Skeletal muscle satellite cell (primary cell): ENCODE results near the gene CFAP46.
"Not testable (repeated sequence)": the region's sequence is repeated elsewhere in the genome, so short reads cannot be mapped to it uniquely, and the experiment has no call there.

ENCODE experiments used
- H3K27me3 ChIP-seq: 2 replicates; pipeline ENCODE4 v1.7.0; 2013; ENCODE audit warnings: low read length; ENCODE audit not compliant: control insufficient read depth, insufficient read depth
- H3K36me3 ChIP-seq: 2 replicates; pipeline ENCODE4 v1.7.0; 2013; ENCODE audit warnings: mild to moderate bottlenecking, control low read depth, low read length; ENCODE audit not compliant: insufficient read depth
- H3K4me1 ChIP-seq: 2 replicates; pipeline ENCODE4 v1.7.0; 2013; ENCODE audit warnings: low read length; ENCODE audit not compliant: control insufficient read depth, insufficient read depth
- H3K4me2 ChIP-seq: 2 replicates; pipeline ENCODE4 v1.7.0; 2013; ENCODE audit warnings: mild to moderate bottlenecking, low read length
- H3K4me3 ChIP-seq: 2 replicates; pipeline ENCODE4 v1.7.0; 2013; ENCODE audit warnings: low read length
- H3K9ac ChIP-seq: 2 replicates; pipeline ENCODE4 v1.7.0; 2013; ENCODE audit warnings: mild to moderate bottlenecking, low read depth, low read length, moderate library complexity
- H3K9me3 ChIP-seq: replicated peaks from 2 replicates; pipeline ENCODE4 v1.7.0; 2013; ENCODE audit warnings: mild to moderate bottlenecking, control low read depth, low read length

CFAP46 gene

GRCh38 chr10:132802048-132802447 lies 140.3 kb downstream of the CFAP46 start:
- Histone ChIP-seq H3K9ac (no peak overlapping the region), H3K4me2 (no peak overlapping the region), H3K4me1 (no peaks in the 10 kb centered on the region), H3K4me3 (no peak overlapping the region), H3K36me3 (no peaks in the 10 kb centered on the region), H3K9me3 (no peaks in the 10 kb centered on the region), H3K27me3 (peaks cover 3% of the 10 kb centered on the region)

DNA sequence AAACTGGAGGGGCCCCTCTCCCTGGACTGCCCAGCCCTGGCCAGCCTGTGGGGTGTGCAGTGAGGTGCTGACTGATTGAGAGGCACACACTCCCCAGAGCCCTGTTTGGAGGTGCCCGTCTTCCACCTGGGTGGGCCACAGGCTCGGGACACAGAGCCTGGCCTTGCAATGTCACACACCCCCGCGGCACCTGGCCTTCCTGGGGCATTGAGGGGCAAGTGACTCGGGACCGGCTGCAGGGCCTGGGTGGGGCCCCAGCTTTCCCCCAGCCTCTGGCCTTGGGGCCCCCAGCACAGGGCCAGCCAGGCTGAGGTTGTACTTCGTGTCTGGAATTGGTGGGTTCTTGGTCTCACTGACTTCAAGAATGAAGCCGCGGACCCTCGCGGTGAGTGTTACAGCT lies 142.5 kb downstream of the CFAP46 start:
- H3K4me3 ChIP-seq: no peak overlapping the region
- H3K9me3 ChIP-seq: no peaks in the 10 kb centered on the region
- H3K27me3 ChIP-seq: peaks cover 6% of the 10 kb centered on the region
- no peaks in the 10 kb centered on the region for H3K4me1 ChIP-seq
- H3K9ac ChIP-seq: no peak overlapping the region
- H3K36me3 ChIP-seq: no peaks in the 10 kb centered on the region
- H3K4me2 ChIP-seq: no peak overlapping the region

- Histone ChIP-seq H3K4me2 (no peak overlapping the region), H3K9ac (no peak overlapping the region), H3K36me3 (no peaks in the 10 kb centered on the region), H3K4me1 (no peaks in the 10 kb centered on the region), H3K27me3 (peaks cover 6% of the 10 kb centered on the region), H3K4me3 (no peak overlapping the region), H3K9me3 (no peaks in the 10 kb centered on the region)
These were observed 143.5 kb downstream of the CFAP46 start for GRCh38 chr10:132798876-132799275.

GRCh38 chr10:132798403-132798802 lies 144.0 kb downstream of the CFAP46 start:
- Histone ChIP-seq H3K36me3 (no peaks in the 10 kb centered on the region), H3K4me3 (no peak overlapping the region), H3K9ac (no peak overlapping the region), H3K4me1 (no peaks in the 10 kb centered on the region), H3K27me3 (peaks cover 10% of the 10 kb centered on the region), H3K9me3 (no peaks in the 10 kb centered on the region), H3K4me2 (no peak overlapping the region)

GRCh38 chr10:132797986-132798385 lies 144.4 kb downstream of the CFAP46 start:
- not testable (repeated sequence) for H3K4me1 ChIP-seq, H3K4me3 ChIP-seq, H3K4me2 ChIP-seq, H3K36me3 ChIP-seq, H3K9ac ChIP-seq, H3K9me3 ChIP-seq
- H3K27me3 ChIP-seq: peaks cover 14% of the 10 kb centered on the region

DNA sequence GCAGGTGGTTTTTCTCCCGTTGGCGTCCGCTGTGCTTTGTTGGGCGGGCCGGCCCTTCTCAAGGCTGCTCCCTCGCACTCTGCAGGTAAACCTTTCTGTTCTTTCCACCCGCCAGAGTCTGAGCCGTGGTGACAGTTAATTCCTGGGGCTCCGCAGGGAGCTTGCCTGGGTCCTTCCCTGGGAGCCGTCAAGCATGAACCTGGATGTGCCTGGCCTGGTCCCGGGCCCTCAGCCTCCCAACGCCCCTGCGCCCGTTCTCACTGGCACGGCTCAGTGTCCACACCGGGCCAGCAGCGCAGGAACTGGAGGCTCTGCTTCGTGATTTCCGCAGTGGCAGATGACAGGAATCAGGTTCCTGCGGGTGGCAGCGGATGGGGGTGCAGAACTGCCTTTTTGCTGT lies 145.5 kb downstream of the CFAP46 start:
- Histone ChIP-seq H3K4me2 (no peak overlapping the region), H3K4me3 (no peak overlapping the region), H3K9ac (no peak overlapping the region), H3K9me3 (no peaks in the 10 kb centered on the region), H3K4me1 (no peaks in the 10 kb centered on the region), H3K27me3 (peaks cover 16% of the 10 kb centered on the region), H3K36me3 (no peaks in the 10 kb centered on the region)

DNA sequence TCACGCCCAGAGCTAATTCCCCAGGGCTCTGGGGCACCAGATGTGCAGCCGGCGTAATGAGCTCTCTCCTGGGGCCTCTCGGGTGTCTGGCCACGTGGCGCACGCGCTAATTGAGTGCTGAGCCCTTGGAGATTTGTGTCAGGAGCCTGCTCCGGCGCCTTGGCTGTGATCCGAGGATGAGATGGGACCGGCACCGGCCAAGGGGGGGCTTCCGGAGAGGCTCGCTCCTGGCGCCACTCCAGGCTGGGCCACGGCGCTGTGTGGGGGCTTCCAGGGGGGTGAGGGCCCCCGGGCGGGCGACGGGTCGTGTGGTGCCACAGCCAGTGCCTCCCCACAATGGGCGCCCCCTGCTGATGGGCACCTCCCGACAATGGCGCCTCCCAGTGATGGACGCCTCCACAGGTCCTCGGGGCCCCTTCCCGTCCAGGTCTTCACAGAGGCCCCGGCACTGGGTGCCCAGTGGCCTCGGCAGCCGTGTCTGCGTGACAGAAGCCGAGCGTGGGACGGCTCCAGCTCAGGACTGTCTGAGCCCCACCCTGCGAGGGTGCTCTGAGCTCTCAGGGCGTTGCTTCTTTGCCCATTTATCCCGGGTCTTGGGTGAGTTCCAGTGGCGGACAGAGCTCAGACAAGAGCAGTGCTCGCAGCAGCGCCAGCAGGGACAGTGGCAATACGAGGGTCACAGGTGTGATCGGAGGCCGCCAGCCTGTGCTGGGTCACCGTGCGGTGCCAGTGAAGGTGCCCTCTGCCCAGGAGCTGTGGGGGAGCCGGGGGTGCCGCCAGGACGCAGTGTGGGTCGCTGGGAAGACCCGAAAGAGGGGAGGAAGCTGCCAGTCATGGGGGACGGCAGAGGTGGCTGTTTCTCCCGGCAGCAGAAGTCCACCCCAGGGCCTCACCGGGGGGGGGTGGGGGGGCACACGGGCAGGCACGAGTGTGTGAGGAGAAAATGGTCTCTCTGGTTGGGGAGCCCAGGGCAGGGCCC lies 148.2 kb downstream of the CFAP46 start:
- peaks cover 37% of the 10 kb centered on the region for H3K27me3 ChIP-seq
- H3K4me3 ChIP-seq: no peak overlapping the region
- no peak overlapping the region for H3K4me2 ChIP-seq
- no peaks in the 10 kb centered on the region for H3K36me3 ChIP-seq
- H3K4me1 ChIP-seq: no peaks in the 10 kb centered on the region
- no peaks in the 10 kb centered on the region for H3K9me3 ChIP-seq
- H3K9ac ChIP-seq: no peak overlapping the region

DNA sequence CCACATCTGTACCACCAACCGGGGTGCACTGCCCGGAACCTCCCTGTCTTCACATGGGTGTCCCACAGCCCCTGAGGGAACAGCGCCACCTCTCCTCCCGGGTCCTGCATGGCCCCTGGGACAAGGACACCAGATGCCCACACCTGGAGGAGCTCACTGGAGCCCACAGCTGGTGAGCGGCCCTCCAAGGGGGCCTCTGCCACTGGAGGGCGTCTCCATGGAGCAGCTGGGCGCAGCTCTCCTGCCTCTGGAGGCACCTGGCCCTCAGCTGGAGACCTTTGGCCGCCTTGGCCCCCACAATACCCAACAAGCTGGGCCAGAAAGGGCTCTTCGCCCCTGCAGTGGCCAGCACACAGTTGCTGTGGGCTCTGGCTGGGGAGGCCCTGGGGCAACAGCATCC lies 149.2 kb downstream of the CFAP46 start:
- H3K9me3 ChIP-seq: no peaks in the 10 kb centered on the region
- H3K4me2 ChIP-seq: no peak overlapping the region
- H3K4me3 ChIP-seq: no peak overlapping the region
- no peaks in the 10 kb centered on the region for H3K4me1 ChIP-seq
- H3K9ac ChIP-seq: no peak overlapping the region
- H3K27me3 ChIP-seq: peaks cover 47% of the 10 kb centered on the region
- H3K36me3 ChIP-seq: no peaks in the 10 kb centered on the region

GRCh38 chr10:132792796-132793195 lies 149.6 kb downstream of the CFAP46 start:
- no peak overlapping the region for H3K4me2 ChIP-seq
- no peaks in the 10 kb centered on the region for H3K4me1 ChIP-seq
- no peak overlapping the region for H3K9ac ChIP-seq
- no peaks in the 10 kb centered on the region for H3K36me3 ChIP-seq
- H3K27me3 ChIP-seq: peaks cover 51% of the 10 kb centered on the region
- no peaks in the 10 kb centered on the region for H3K9me3 ChIP-seq
- no peak overlapping the region for H3K4me3 ChIP-seq

- H3K4me3 ChIP-seq, H3K4me2 ChIP-seq, H3K36me3 ChIP-seq, H3K4me1 ChIP-seq, H3K9me3 ChIP-seq, H3K9ac ChIP-seq: not testable (repeated sequence)
- peaks cover 55% of the 10 kb centered on the region for H3K27me3 ChIP-seq
These were observed 150.3 kb downstream of the CFAP46 start for GRCh38 chr10:132792099-132792498.

- no peaks in the 10 kb centered on the region for H3K9me3 ChIP-seq
- H3K4me3 ChIP-seq: no peak overlapping the region
- H3K36me3 ChIP-seq: no peaks in the 10 kb centered on the region
- H3K4me2 ChIP-seq: no peak overlapping the region
- H3K9ac ChIP-seq: no peak overlapping the region
- H3K27me3 ChIP-seq: peaks cover 60% of the 10 kb centered on the region
- no peaks in the 10 kb centered on the region for H3K4me1 ChIP-seq
These were observed 151.2 kb downstream of the CFAP46 start for GRCh38 chr10:132790934-132791829.
